GM23338 (cell line): ENCODE measurements around the gene ST6GALNAC3. TPM values are rescaled to one million over a fixed set of nuclear protein-coding genes. Genes with fewer than 3 reads are reported as not detected.

Source experiments
- ATAC-seq: fragments of 200-7000 bp; cut with Tn5 transposase; 3 replicates; pipeline ENCODE4 v1.9.1; 2020
- DNase-seq: peaks from one replicate; pipeline ENCODE4 v3.0.0-alpha.2; 2015; ENCODE audit warnings: low spot score
- H2AFZ ChIP-seq: fragments of 200-600 bp; sonication (generic); 2 replicates; pipeline ENCODE4 v1.8.0; 2016; ENCODE audit warnings: antibody characterized with exemption, mild to moderate bottlenecking, moderate library complexity
- H3F3A ChIP-seq: fragments of 200-600 bp; sonication (generic); replicated peaks from 2 replicates; pipeline ENCODE4 v1.8.0; 2017; ENCODE audit warnings: antibody characterized with exemption, mixed run types, low read depth
- H3K27ac ChIP-seq: fragments of 200-600 bp; sonication (generic); 2 replicates; pipeline ENCODE4 v1.6.1; 2016; ENCODE audit warnings: low read depth
- H3K27me3 ChIP-seq: fragments of 200-600 bp; sonication (generic); 2 replicates; pipeline ENCODE4 v1.8.0; 2016; ENCODE audit warnings: mild to moderate bottlenecking, mixed run types, moderate library complexity; ENCODE audit not compliant: insufficient read depth
- H3K36me3 ChIP-seq: fragments of 200-600 bp; sonication (generic); 2 replicates; pipeline ENCODE4 v1.8.0; 2016; ENCODE audit warnings: mild to moderate bottlenecking; ENCODE audit not compliant: insufficient read depth
- H3K4me1 ChIP-seq: fragments of 200-600 bp; sonication (generic); 2 replicates; pipeline ENCODE4 v1.8.0; 2016; ENCODE audit warnings: mild to moderate bottlenecking, moderate library complexity; ENCODE audit not compliant: insufficient read depth
- H3K4me2 ChIP-seq: fragments of 200-600 bp; sonication (generic); 2 replicates; pipeline ENCODE4 v1.7.1; 2017; ENCODE audit warnings: mixed run types
- H3K4me3 ChIP-seq: fragments of 200-600 bp; sonication (generic); 2 replicates; pipeline ENCODE4 v1.6.1; 2016; ENCODE audit warnings: mixed run types
- H3K79me2 ChIP-seq: fragments of 200-600 bp; sonication (generic); replicated peaks from 2 replicates; pipeline ENCODE4 v1.8.0; 2017; ENCODE audit warnings: mild to moderate bottlenecking; ENCODE audit not compliant: insufficient read depth
- H3K9me2 ChIP-seq: fragments of 200-600 bp; sonication (generic); 2 replicates; pipeline ENCODE4 v1.8.0; 2017; ENCODE audit not compliant: insufficient read depth
- H4K20me1 ChIP-seq: fragments of 200-600 bp; sonication (generic); replicated peaks from 2 replicates; pipeline ENCODE4 v1.8.0; 2017; ENCODE audit warnings: mild to moderate bottlenecking; ENCODE audit not compliant: insufficient read depth
- H3K27ac Mint-ChIP-seq: 2 replicates; pipeline ENCODE4 v1.8.0; 2020; ENCODE audit warnings: inconsistent platforms, mild to moderate bottlenecking, moderate library complexity, mixed read lengths
- H3K27me3 Mint-ChIP-seq: 3 replicates; pipeline ENCODE4 v1.8.0; 2022; ENCODE audit warnings: low read depth, mild to moderate bottlenecking, moderate library complexity, mixed read lengths, inconsistent platforms; ENCODE audit not compliant: insufficient read depth, poor library complexity
- H3K36me3 Mint-ChIP-seq: 3 replicates; pipeline ENCODE4 v1.8.0; 2021; ENCODE audit warnings: low read depth, mild to moderate bottlenecking, inconsistent platforms, moderate library complexity, mixed read lengths
- H3K4me1 Mint-ChIP-seq: 3 replicates; pipeline ENCODE4 v1.8.0; 2020; ENCODE audit warnings: mild to moderate bottlenecking, inconsistent platforms, mixed read lengths
- H3K4me3 Mint-ChIP-seq: 3 replicates; pipeline ENCODE4 v1.8.0; 2021; ENCODE audit warnings: moderate library complexity, mild to moderate bottlenecking, inconsistent platforms, mixed read lengths
- H3K9me3 Mint-ChIP-seq: 3 replicates; pipeline ENCODE4 v1.8.0; 2020; ENCODE audit warnings: moderate library complexity, mild to moderate bottlenecking, inconsistent platforms, mixed read lengths
- EZH2 ChIP-seq: fragments of 200-600 bp; sonication (generic); IDR thresholded peaks from one replicate; pipeline ENCODE4 v1.8.0; 2017; ENCODE audit warnings: antibody characterized with exemption, mild to moderate bottlenecking, low read depth; ENCODE audit not compliant: unreplicated experiment
- EZH2phosphoT487 ChIP-seq: fragments of 200-600 bp; sonication (generic); IDR thresholded peaks from one replicate; pipeline ENCODE4 v1.8.1; 2018; ENCODE audit warnings: antibody characterized with exemption; ENCODE audit not compliant: unreplicated experiment
- NANOG ChIP-seq: IDR thresholded peaks from 2 replicates; pipeline ENCODE4 v1.6.1; 2016; ENCODE audit warnings: antibody characterized with exemption, borderline replicate concordance
- POLR2AphosphoS5 ChIP-seq: IDR thresholded peaks from 2 replicates; pipeline ENCODE4 v1.6.1; 2016; ENCODE audit warnings: antibody characterized with exemption, low read depth
- STAT1 ChIP-seq: IDR thresholded peaks from one replicate; pipeline ENCODE4 v1.6.1; 2016; ENCODE audit warnings: antibody characterized with exemption; ENCODE audit not compliant: unreplicated experiment
- ZNF114 ChIP-seq: fragments of 250-450 bp; sonication (Bioruptor Pico); IDR thresholded peaks from 2 replicates; pipeline ENCODE4 v1.5.0; 2020; ENCODE audit warnings: mild to moderate bottlenecking, moderate library complexity
- polyA plus RNA-seq: library from polyadenylated mRNA; unstranded; fragments of >200 nt; fragmentation: Nextera tagmentation; extraction: Ambion mirVana; gene quantifications from 2 replicates; pipeline ENCODE4 v1.2.1, GENCODE V29; 2016
- total RNA-seq: library from RNA; depleted of rRNA; stranded (reverse); fragments of >200 nt; shearing (Covaris generic); gene quantifications from 2 replicates; pipeline ENCODE4 v1.2.3, GENCODE V29; 2014
- TF ChIP-seq, protein P1 (sequence below), 2 experiments: fragments of 200-600 bp in 1 of 2; sonication (generic) in 1 of 2; conservative IDR thresholded peaks; 2 replicates each; pipeline versions ENCODE4 v1.5.1 to v1.6.1; 2016 to 2017; ENCODE audit warnings: antibody characterized with exemption in 2 of 2, low read depth in 2 of 2, mild to moderate bottlenecking in 2 of 2, moderate library complexity in 1 of 2
- TF ChIP-seq, protein P2 (sequence below): fragments of 250-450 bp; sonication (Bioruptor Pico); IDR thresholded peaks from 2 replicates; pipeline ENCODE4 v1.5.0; 2020; ENCODE audit warnings: mild to moderate bottlenecking, moderate library complexity
- TF ChIP-seq, protein P3 (sequence below): IDR thresholded peaks from 2 replicates; pipeline ENCODE4 v1.6.1; 2016; ENCODE audit warnings: antibody characterized with exemption

ST6GALNAC3 gene
- total and polyA plus RNA-seq, 2 experiments from 2014 or later: 4.7 to 11.6 TPM

DNA sequence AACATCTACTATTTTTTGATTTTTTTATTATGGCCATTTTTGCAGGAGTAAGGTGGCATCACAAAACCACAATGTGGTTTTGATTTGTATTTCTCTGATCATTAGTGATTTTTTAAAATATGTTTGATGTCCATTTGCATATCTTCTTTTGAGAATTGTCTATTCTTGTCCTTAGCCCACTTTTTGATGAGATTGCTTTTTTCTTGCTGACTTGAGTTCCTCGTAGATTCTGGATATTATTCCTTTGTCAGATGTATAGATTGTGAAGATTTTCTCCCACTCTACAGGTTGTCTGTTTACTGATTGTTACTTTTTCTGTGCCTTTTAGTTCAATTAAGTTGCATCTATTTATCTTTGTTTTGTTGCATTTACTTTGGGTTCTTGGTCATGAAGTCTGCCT, 375.7 kb downstream of the ST6GALNAC3 start:
- peaks cover 57% of the 10 kb centered on the region for H3K36me3 Mint-ChIP-seq
- Histone ChIP-seq H3K9me2 (peaks cover 7% of the 10 kb centered on the region), H3K27me3 (no peaks in the 10 kb centered on the region)

More for the DNA sequence above, 375.7 kb downstream of the ST6GALNAC3 start:
- H3K4me3 ChIP-seq: no peak overlapping the region
- no peak overlapping the region for H3K4me2 ChIP-seq
- ATAC-seq (no peak), DNase-seq (no peak)
- no peaks in the 10 kb centered on the region for H3K79me2 ChIP-seq
- H3K27ac Mint-ChIP-seq: no peak overlapping the region
- no peak overlapping the region for H3K4me3 Mint-ChIP-seq
- H2AFZ ChIP-seq: no peak overlapping the region
- H3K27ac ChIP-seq: no peak overlapping the region
- peaks cover 49% of the 10 kb centered on the region for H3K9me3 Mint-ChIP-seq
- TF ChIP-seq, protein P1, sequence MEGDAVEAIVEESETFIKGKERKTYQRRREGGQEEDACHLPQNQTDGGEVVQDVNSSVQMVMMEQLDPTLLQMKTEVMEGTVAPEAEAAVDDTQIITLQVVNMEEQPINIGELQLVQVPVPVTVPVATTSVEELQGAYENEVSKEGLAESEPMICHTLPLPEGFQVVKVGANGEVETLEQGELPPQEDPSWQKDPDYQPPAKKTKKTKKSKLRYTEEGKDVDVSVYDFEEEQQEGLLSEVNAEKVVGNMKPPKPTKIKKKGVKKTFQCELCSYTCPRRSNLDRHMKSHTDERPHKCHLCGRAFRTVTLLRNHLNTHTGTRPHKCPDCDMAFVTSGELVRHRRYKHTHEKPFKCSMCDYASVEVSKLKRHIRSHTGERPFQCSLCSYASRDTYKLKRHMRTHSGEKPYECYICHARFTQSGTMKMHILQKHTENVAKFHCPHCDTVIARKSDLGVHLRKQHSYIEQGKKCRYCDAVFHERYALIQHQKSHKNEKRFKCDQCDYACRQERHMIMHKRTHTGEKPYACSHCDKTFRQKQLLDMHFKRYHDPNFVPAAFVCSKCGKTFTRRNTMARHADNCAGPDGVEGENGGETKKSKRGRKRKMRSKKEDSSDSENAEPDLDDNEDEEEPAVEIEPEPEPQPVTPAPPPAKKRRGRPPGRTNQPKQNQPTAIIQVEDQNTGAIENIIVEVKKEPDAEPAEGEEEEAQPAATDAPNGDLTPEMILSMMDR (conservative IDR thresholded peaks at IDR 0.05; ENCODE audit: low read depth in 2 of 2): no peak
- TF ChIP-seq NANOG: no peak
- TF ChIP-seq POLR2AphosphoS5: no peak
- no peak for TF ChIP-seq STAT1
- TF ChIP-seq, protein P2, sequence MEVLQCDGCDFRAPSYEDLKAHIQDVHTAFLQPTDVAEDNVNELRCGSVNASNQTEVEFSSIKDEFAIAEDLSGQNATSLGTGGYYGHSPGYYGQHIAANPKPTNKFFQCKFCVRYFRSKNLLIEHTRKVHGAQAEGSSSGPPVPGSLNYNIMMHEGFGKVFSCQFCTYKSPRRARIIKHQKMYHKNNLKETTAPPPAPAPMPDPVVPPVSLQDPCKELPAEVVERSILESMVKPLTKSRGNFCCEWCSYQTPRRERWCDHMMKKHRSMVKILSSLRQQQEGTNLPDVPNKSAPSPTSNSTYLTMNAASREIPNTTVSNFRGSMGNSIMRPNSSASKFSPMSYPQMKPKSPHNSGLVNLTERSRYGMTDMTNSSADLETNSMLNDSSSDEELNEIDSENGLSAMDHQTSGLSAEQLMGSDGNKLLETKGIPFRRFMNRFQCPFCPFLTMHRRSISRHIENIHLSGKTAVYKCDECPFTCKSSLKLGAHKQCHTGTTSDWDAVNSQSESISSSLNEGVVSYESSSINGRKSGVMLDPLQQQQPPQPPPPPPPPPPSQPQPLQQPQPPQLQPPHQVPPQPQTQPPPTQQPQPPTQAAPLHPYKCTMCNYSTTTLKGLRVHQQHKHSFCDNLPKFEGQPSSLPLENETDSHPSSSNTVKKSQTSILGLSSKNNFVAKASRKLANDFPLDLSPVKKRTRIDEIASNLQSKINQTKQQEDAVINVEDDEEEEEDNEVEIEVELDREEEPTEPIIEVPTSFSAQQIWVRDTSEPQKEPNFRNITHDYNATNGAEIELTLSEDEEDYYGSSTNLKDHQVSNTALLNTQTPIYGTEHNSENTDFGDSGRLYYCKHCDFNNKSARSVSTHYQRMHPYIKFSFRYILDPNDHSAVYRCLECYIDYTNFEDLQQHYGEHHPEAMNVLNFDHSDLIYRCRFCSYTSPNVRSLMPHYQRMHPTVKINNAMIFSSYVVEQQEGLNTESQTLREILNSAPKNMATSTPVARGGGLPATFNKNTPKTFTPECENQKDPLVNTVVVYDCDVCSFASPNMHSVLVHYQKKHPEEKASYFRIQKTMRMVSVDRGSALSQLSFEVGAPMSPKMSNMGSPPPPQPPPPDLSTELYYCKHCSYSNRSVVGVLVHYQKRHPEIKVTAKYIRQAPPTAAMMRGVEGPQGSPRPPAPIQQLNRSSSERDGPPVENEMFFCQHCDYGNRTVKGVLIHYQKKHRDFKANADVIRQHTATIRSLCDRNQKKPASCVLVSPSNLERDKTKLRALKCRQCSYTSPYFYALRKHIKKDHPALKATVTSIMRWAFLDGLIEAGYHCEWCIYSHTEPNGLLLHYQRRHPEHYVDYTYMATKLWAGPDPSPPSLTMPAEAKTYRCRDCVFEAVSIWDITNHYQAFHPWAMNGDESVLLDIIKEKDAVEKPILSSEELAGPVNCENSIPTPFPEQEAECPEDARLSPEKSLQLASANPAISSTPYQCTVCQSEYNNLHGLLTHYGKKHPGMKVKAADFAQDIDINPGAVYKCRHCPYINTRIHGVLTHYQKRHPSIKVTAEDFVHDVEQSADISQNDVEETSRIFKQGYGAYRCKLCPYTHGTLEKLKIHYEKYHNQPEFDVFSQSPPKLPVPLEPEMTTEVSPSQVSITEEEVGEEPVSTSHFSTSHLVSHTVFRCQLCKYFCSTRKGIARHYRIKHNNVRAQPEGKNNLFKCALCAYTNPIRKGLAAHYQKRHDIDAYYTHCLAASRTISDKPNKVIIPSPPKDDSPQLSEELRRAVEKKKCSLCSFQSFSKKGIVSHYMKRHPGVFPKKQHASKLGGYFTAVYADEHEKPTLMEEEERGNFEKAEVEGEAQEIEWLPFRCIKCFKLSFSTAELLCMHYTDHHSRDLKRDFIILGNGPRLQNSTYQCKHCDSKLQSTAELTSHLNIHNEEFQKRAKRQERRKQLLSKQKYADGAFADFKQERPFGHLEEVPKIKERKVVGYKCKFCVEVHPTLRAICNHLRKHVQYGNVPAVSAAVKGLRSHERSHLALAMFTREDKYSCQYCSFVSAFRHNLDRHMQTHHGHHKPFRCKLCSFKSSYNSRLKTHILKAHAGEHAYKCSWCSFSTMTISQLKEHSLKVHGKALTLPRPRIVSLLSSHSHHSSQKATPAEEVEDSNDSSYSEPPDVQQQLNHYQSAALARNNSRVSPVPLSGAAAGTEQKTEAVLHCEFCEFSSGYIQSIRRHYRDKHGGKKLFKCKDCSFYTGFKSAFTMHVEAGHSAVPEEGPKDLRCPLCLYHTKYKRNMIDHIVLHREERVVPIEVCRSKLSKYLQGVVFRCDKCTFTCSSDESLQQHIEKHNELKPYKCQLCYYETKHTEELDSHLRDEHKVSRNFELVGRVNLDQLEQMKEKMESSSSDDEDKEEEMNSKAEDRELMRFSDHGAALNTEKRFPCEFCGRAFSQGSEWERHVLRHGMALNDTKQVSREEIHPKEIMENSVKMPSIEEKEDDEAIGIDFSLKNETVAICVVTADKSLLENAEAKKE (CRISPR knock-in tag): no peak
- TF ChIP-seq EZH2phosphoT487: no peak
- TF ChIP-seq, protein P3, sequence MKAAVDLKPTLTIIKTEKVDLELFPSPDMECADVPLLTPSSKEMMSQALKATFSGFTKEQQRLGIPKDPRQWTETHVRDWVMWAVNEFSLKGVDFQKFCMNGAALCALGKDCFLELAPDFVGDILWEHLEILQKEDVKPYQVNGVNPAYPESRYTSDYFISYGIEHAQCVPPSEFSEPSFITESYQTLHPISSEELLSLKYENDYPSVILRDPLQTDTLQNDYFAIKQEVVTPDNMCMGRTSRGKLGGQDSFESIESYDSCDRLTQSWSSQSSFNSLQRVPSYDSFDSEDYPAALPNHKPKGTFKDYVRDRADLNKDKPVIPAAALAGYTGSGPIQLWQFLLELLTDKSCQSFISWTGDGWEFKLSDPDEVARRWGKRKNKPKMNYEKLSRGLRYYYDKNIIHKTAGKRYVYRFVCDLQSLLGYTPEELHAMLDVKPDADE: no peak
- no peak for TF ChIP-seq ZNF114 (CRISPR knock-in tag)
- no peak for TF ChIP-seq EZH2
- H4K20me1 ChIP-seq: no peaks in the 10 kb centered on the region
- no peaks in the 10 kb centered on the region for H3K27me3 Mint-ChIP-seq
- no peaks in the 10 kb centered on the region; the same call in 1 of the 2 replicates for H3K36me3 ChIP-seq
- H3K4me1 ChIP-seq: no peaks in the 10 kb centered on the region
- H3F3A ChIP-seq: no peaks in the 10 kb centered on the region
- H3K4me1 Mint-ChIP-seq: no peaks in the 10 kb centered on the region
